Hepatocyte (in vitro differentiated cells): ENCODE results near the gene INPP5F.

Experiments used
- CTCF ChIP-seq: fragments of 200-600 bp; sonication (generic); IDR thresholded peaks from 2 replicates; pipeline ENCODE4 v1.5.1; 2016; ENCODE audit warnings: antibody characterized with exemption, mild to moderate bottlenecking; ENCODE audit not compliant: poor library complexity
- EZH2 ChIP-seq: fragments of 200-600 bp; sonication (generic); IDR thresholded peaks from 2 replicates; pipeline ENCODE4 v1.6.1; 2016; ENCODE audit warnings: antibody characterized with exemption, mild to moderate bottlenecking, borderline replicate concordance
- EZH2phosphoT487 ChIP-seq: fragments of 200-600 bp; sonication (generic); IDR thresholded peaks from one replicate; pipeline ENCODE4 v1.6.1; 2018; ENCODE audit warnings: antibody characterized with exemption, mild to moderate bottlenecking, low read depth, moderate library complexity; ENCODE audit not compliant: unreplicated experiment, severe bottlenecking

DNA sequence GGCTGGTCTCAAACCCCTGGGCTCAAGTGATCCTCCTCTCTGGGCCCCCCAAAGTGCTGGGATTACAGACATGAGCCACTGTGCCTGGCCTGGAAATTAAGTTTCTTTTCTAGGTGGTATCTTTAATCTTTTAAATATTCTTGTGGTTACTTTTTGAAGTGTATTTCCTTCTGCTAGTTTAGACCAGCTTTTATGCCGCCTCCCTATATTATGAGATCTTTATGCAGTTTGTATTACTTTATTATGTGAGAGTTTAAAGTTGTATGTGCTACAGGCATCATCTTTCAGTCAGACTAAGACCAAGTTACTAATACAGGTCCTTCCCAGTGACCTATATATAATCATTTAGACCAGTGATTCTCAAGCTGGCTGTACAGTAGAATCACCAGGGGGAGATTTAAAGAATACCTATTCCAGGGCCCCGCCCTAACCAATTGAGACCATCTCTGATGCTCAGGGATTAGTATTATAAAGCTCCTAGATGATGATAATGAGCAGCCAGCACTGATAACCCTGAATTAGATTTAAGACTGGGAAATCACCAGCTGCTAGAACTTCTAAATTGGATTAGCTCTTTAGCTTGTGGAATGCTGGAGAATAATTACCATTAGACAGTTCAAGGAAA is 11.3 kb downstream of the INPP5F start:
- no peak for TF ChIP-seq CTCF
- TF ChIP-seq EZH2 = no peak
- no peak for TF ChIP-seq EZH2phosphoT487
